HepG2 (cell line): ENCODE data around the gene RESP18. TPM values are rescaled to one million over a fixed set of nuclear protein-coding genes. Genes with fewer than 3 reads are reported as not detected.

ENCODE experiments used
- ATAC-seq: fragments of 200-7000 bp; cut with Tn5 transposase; 3 replicates; pipeline ENCODE4 v1.9.1; 2020; ENCODE audit warnings: mild to moderate bottlenecking, moderate library complexity
- BruUV-seq: library from RNA; stranded (reverse); fragments of 400-500 nt; replicated peaks from 2 replicates; lab custom pipeline; 2021; lab: Mats Ljungman, UMichigan
- CTCF ChIA-PET: fragments of 300-600 bp; formaldehyde crosslinking; extraction: SDS; loops from one replicate; lab custom pipeline; 2021; ENCODE audit warnings: low total read pairs, inconsistent platforms, low intra/inter-chr PET ratio; lab: Yijun Ruan, JAX
- POLR2A ChIA-PET: fragments of 350-600 bp; sonication (Branson Sonifier 250); formaldehyde crosslinking; loops from one replicate; lab custom pipeline; 2020; ENCODE audit warnings: antibody characterized with exemption, inconsistent platforms; lab: Yijun Ruan, JAX
- DNase-seq: peaks from one replicate; pipeline ENCODE4 v3.0.0-alpha.2; 2015; ENCODE audit warnings: low spot score
- FAIRE-seq: peaks from 3 replicates; lab custom pipeline; 2011; peaks lifted over from hg19 to GRCh38; lab: Jason Lieb, UNC
- H2AFZ ChIP-seq: one replicate; pipeline ENCODE4 v1.6.1; 2011; ENCODE audit warnings: low read length, inconsistent platforms
- H3K27ac ChIP-seq: fragments of 300-600 bp; 3 replicates; pipeline ENCODE4 v1.8.0; 2011; ENCODE audit warnings: mixed run types, mild to moderate bottlenecking, mixed read lengths, low read length, inconsistent platforms; ENCODE audit not compliant: insufficient read depth; ENCODE audit errors: extremely low read length
- H3K27me3 ChIP-seq, 2 experiments: fragments of 200-600 bp in 1 of 2; 2 replicates in 1 of 2; 3 replicates in 1 of 2; pipeline versions ENCODE4 v1.6.0 to v1.8.0; 2011; ENCODE audit warnings: low read length in 2 of 2, mild to moderate bottlenecking in 2 of 2, moderate library complexity in 2 of 2, inconsistent platforms in 1 of 2; ENCODE audit not compliant: insufficient read depth in 2 of 2, control insufficient read depth in 1 of 2
- H3K36me3 ChIP-seq, 2 experiments: fragments of 200-600 bp in 1 of 2; replicated peaks in 1 of 2; 2 replicates in 1 of 2; 3 replicates in 1 of 2; pipeline versions ENCODE4 v1.5.1 to v1.8.0; 2011; ENCODE audit warnings: low read length in 2 of 2, inconsistent platforms in 1 of 2; ENCODE audit not compliant: insufficient read depth in 2 of 2, control insufficient read depth in 1 of 2
- H3K4me1 ChIP-seq: 2 replicates; pipeline ENCODE4 v1.5.1; 2012; ENCODE audit warnings: low read length, inconsistent platforms; ENCODE audit not compliant: insufficient read depth
- H3K4me2 ChIP-seq: 2 replicates; pipeline ENCODE4 v1.6.0; 2011; ENCODE audit warnings: low read depth, low read length, inconsistent platforms
- H3K4me3 ChIP-seq, 3 experiments: fragments of 200-600 bp in 1 of 3; sonication (generic), shearing (Covaris generic) in 1 of 3; replicated peaks in 1 of 3; 2 replicates each; pipeline ENCODE4 v1.5.1; 2011 to 2016; ENCODE audit warnings: low read length in 3 of 3, inconsistent platforms in 2 of 3, low read depth in 2 of 3, mild to moderate bottlenecking in 2 of 3, control low read depth in 1 of 3, mixed read lengths in 1 of 3; ENCODE audit not compliant: insufficient read depth in 1 of 3
- H3K79me2 ChIP-seq: one replicate; pipeline ENCODE4 v1.6.1; 2011; ENCODE audit warnings: low read length, inconsistent platforms; ENCODE audit not compliant: insufficient read depth
- H3K9ac ChIP-seq: 2 replicates; pipeline ENCODE4 v1.6.0; 2011; ENCODE audit warnings: mild to moderate bottlenecking, low read depth, low read length, inconsistent platforms; ENCODE audit not compliant: insufficient read depth
- H3K9me3 ChIP-seq: 2 replicates; pipeline ENCODE4 v1.5.1; 2012; ENCODE audit warnings: mild to moderate bottlenecking, low read length
- H4K20me1 ChIP-seq: 2 replicates; pipeline ENCODE4 v1.6.0; 2011; ENCODE audit warnings: inconsistent platforms, mild to moderate bottlenecking, low read length, moderate library complexity; ENCODE audit not compliant: insufficient read depth
- BCL3 ChIP-seq: sonication (generic); formaldehyde crosslinking; IDR thresholded peaks from 2 replicates; pipeline ENCODE4 v1.5.1; 2020; ENCODE audit warnings: mild to moderate bottlenecking, missing genetic modification reagents, moderate library complexity
- GPN1 ChIP-seq: sonication (generic); formaldehyde crosslinking; IDR thresholded peaks from 2 replicates; pipeline ENCODE4 v1.5.1; 2020; ENCODE audit warnings: missing genetic modification reagents, borderline replicate concordance
- IRX3 ChIP-seq: sonication (generic); formaldehyde crosslinking; IDR thresholded peaks from 2 replicates; pipeline ENCODE4 v1.8.1; 2023; ENCODE audit warnings: mild to moderate bottlenecking, low read depth, missing genetic modification reagents, borderline replicate concordance
- MAFF ChIP-seq: IDR thresholded peaks from 2 replicates; pipeline ENCODE4 v1.6.1; 2011; ENCODE audit warnings: low read depth, low read length, improper control_type of control experiment
- MAFK ChIP-seq, 2 experiments: IDR thresholded peaks in 1 of 2; conservative IDR thresholded peaks in 1 of 2; 2 replicates each; pipeline ENCODE4 v1.6.1; 2011; ENCODE audit warnings: improper control_type of control experiment in 2 of 2, low read length in 2 of 2
- NFE2L2 ChIP-seq: fragments of 150-350 bp; IDR thresholded peaks from 2 replicates; pipeline ENCODE4 v1.6.1; 2014; ENCODE audit warnings: low read length
- POLR2AphosphoS2 ChIP-seq: IDR thresholded peaks from 2 replicates; pipeline ENCODE4 v1.6.1; 2011; ENCODE audit warnings: low read depth, low read length, improper control_type of control experiment
- ZNF747 ChIP-seq: sonication (generic); formaldehyde crosslinking; IDR thresholded peaks from 2 replicates; pipeline ENCODE4 v1.8.1; 2023; ENCODE audit warnings: missing genetic modification reagents, mild to moderate bottlenecking, borderline replicate concordance
- ZSCAN22 ChIP-seq: sonication (generic); formaldehyde crosslinking; IDR thresholded peaks from 2 replicates; pipeline ENCODE4 v1.4.0; 2020; ENCODE audit warnings: mild to moderate bottlenecking, missing genetic modification reagents
- WGBS: methylation state at CpG from one replicate; pipeline ENCODE4 v1.1.6; 2017; ENCODE audit warnings: low lambda C conversion rate; 5-methylcytosine and 5-hydroxymethylcytosine counted together
- in situ Hi-C: cut with HindIII; loops from 2 replicates; pipeline ENCODE4 v1.10.0; 2017; ENCODE audit warnings: low pct_unique_long_range_greater_than_20kb; ENCODE audit not compliant: extremely low pct_ligation_motif_present
- intact Hi-C: fragments of 100-400 bp; cut with micrococcal nuclease; formaldehyde crosslinking; loops from one replicate; pipeline ENCODE4 v1.10.0; 2022; ENCODE audit not compliant: unreplicated experiment
- polyA plus RNA-seq, 8 experiments: library from polyadenylated mRNA; depleted of rRNA in 3 of 8; stranded (reverse) in 7 of 8; unstranded in 1 of 8; fragments of >200 nt; fragmentation: Illumina TruSeq in 4 of 8; extraction: Trizol in 4 of 8; gene quantifications; 2 replicates each; pipeline versions ENCODE4 v1.2.1 to v1.2.3, GENCODE V29; 2011 to 2016; ENCODE audit warnings: low read depth in 4 of 8, missing spikeins in 1 of 8, mixed read lengths in 1 of 8; ENCODE audit not compliant: insufficient read depth in 1 of 8
- total RNA-seq, 5 experiments: library from RNA; depleted of rRNA; stranded (reverse); fragments of >200 nt; fragmentation: Illumina TruSeq; extraction: Trizol; gene quantifications; 2 replicates each; pipeline ENCODE4 v1.2.3, GENCODE V29; 2016; ENCODE audit warnings: low read depth in 1 of 5

RESP18 gene
- total and polyA plus RNA-seq, 2 of the 13 experiments (the other 11 are each of a cell fraction or from before 2014, with no cell fraction given) = not detected

GRCh38 chr2:219325657-219326315 lies 6.8 kb downstream of the RESP18 start:
- Histone ChIP-seq H3K36me3 (no peaks in the 10 kb centered on the region), H4K20me1 (peaks cover 4% of the 10 kb centered on the region; the same call in 1 of the 2 replicates), H3K27ac (no peak overlapping the region), H3K9me3 (no peaks in the 10 kb centered on the region), H3K9ac (no peak overlapping the region), H3K4me2 (no peak overlapping the region), H3K4me1 (no peaks in the 10 kb centered on the region), H2AFZ (no peak overlapping the region), H3K79me2 (no peaks in the 10 kb centered on the region), H3K4me3 (no peak overlapping the region), H3K27me3 (no peaks in the 10 kb centered on the region; a peak in 2 of 5 replicates)
- no peak for FAIRE-seq
- no peak for TF ChIP-seq IRX3
- TF ChIP-seq BCL3 = no peak
- TF ChIP-seq NFE2L2 = peak; percentile 52; the same call in 1 of the 2 replicates
- TF ChIP-seq GPN1 (CRISPR knock-in tag) = no peak
- TF ChIP-seq POLR2AphosphoS2 = no peak
- TF ChIP-seq MAFF = peak; percentile 37
- TF ChIP-seq ZNF747 (CRISPR knock-in tag) = no peak
- peak; percentile 56 to 64 for TF ChIP-seq MAFK (conservative IDR thresholded peaks at IDR 0.05 in 1 of 2, IDR thresholded peaks at IDR 0.05 in 1 of 2; ENCODE audit: low read length in 2 of 2)
- TF ChIP-seq ZSCAN22 (CRISPR knock-in tag) = no peak
- BruUV-seq = no TSS peak
- in situ Hi-C loops (no loop called here), intact Hi-C loops (no loop called here)
- POLR2A ChIA-PET = no interaction called here
- CTCF ChIA-PET = no interaction called here
- 16% methylated on average over 9 of the region's 9 CpGs for WGBS
- DNase-seq = no peak
- ATAC-seq = no peak
